NCI-H446 treated with DMSO at 0.1 percent for 48 hours (cell line): ENCODE data around the gene PERP.

Experiments used
- DNase-seq: peaks from one replicate; lab custom pipeline; 2025; lab: John Stamatoyannopoulos, UW

The PERP gene

DNA sequence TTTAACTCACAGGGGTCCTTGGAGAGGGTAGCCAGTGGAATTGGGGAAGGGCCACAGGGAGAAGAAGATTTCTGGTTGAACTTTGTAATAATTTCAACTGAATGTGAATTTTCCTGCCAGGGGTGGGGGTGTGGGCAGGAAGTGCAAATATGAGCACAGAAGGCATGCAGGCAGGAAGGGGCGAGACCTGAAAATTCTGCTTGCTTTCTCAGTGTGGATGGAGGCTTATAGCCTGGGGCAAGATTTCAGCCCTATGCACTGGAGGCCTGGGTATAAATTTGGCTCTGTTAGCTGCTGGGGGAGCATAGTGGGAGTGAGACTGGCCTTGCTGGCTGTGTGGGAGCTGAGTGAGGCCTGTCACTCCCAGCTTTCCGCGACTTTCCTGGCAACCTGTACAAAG, 54.4 kb downstream of the PERP start:
- DNase-seq, result no peak

GRCh38 chr6:138044972-138045371, 62.2 kb downstream of the PERP start:
- no peak for DNase-seq

DNA sequence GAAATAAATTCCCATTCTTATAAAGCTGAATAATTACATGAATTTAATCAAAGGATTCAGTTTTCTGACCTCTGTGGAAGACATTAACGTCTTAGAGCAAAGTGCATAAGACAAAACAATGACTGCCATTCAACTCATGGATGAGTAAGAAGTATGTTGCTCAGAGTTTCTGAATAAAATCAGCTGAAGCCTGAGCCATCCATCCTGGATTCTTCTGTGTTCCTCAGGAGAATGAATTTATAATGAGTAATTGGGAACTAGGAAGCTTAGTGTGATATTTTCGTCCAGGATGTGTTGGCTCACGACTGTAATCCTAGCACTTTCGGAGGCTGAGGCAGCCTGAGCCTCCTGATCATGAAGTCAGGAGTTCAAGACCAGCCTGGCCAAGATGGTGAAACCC, 62.8 kb downstream of the PERP start:
- DNase-seq, result no peak
